Mesodermal cell (in vitro differentiated cells): ENCODE results near the gene CERS6.

Source experiments
- H3K27ac ChIP-seq: 2 replicates; pipeline ENCODE4 v1.7.0; 2013; ENCODE audit warnings: mild to moderate bottlenecking, low read depth, low read length, moderate library complexity; ENCODE audit not compliant: severe bottlenecking
- H3K36me3 ChIP-seq: 2 replicates; pipeline ENCODE4 v1.7.1; 2013; ENCODE audit warnings: mild to moderate bottlenecking, low read length, moderate library complexity; ENCODE audit not compliant: control insufficient read depth, insufficient read depth
- H3K4me1 ChIP-seq: one replicate; pipeline ENCODE4 v1.7.1; 2013; ENCODE audit warnings: mild to moderate bottlenecking, low read length; ENCODE audit not compliant: insufficient read depth, control insufficient read depth, poor library complexity, severe bottlenecking
- H3K4me3 ChIP-seq: 2 replicates; pipeline ENCODE4 v1.7.0; 2013; ENCODE audit warnings: low read length, control low read depth, mild to moderate bottlenecking; ENCODE audit not compliant: insufficient read depth, poor library complexity, severe bottlenecking; ENCODE audit errors: extremely low read depth
- H3K9me3 ChIP-seq: 2 replicates; pipeline ENCODE4 v1.7.1; 2013; ENCODE audit warnings: mild to moderate bottlenecking, low read length, moderate library complexity; ENCODE audit not compliant: control insufficient read depth
- WGBS, 2 experiments: methylation state at CpG; one replicate each; pipeline ENCODE4 v1.1.5; 2013; ENCODE audit warnings: missing lambda C conversion rate in 2 of 2; ENCODE audit not compliant: insufficient coverage in 2 of 2; 5-methylcytosine and 5-hydroxymethylcytosine counted together

CERS6 gene

DNA sequence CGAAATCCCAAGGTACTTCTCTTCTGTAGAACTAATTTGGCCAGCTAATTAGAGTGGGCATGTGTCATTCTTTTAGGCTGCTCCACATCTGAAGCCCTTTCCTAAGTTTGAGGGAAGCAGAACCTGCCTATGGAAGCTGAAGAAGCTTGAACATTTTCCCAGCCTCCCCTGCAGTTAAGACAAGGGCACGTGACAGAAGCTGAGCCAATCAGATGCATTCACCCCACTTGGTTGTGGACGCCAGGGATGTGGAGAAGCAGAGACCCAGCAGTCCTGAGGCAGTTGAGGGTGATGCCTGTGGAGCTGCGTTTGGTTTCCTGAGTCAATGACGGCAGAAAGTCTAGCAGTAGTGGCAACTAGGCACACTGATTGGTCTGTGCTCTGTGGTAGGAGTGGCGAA is 26.1 kb upstream of the CERS6 start:
- Histone ChIP-seq H3K36me3 (no peaks in the 10 kb centered on the region), H3K9me3 (no peaks in the 10 kb centered on the region), H3K27ac (no peak overlapping the region), H3K4me3 (no peak overlapping the region), H3K4me1 (peaks cover 8% of the 10 kb centered on the region)
- WGBS, 2 experiments, result 83 to 90% methylated on average over 4 to 5 of the region's 6 CpGs

DNA sequence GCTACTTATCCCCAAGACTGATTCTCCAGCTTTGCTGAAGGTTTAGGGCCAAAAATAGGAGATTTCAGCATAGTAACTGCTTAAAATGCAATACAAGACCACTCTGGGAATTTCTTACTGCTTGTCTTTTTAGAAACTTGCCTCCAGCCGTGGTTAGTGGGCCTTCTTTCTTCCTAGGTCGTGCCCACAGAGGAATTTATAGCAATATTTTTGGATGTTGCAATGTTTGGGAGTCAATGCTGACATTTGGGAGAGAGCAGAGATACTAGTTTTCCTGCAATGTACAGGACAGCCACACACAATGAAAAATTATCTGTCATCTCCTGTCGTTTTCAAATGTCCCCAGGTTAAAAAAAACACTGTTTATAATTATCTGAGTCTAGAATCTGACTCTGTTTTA is 25.6 kb upstream of the CERS6 start:
- Histone ChIP-seq H3K4me1 (peaks cover 8% of the 10 kb centered on the region), H3K27ac (no peak overlapping the region), H3K4me3 (no peak overlapping the region), H3K36me3 (no peaks in the 10 kb centered on the region), H3K9me3 (no peaks in the 10 kb centered on the region)
- WGBS, 2 experiments, result 100% methylated on average over 1 of the region's 3 CpGs; no CpG with 5 or more reads in 1 of the 2 experiments

DNA sequence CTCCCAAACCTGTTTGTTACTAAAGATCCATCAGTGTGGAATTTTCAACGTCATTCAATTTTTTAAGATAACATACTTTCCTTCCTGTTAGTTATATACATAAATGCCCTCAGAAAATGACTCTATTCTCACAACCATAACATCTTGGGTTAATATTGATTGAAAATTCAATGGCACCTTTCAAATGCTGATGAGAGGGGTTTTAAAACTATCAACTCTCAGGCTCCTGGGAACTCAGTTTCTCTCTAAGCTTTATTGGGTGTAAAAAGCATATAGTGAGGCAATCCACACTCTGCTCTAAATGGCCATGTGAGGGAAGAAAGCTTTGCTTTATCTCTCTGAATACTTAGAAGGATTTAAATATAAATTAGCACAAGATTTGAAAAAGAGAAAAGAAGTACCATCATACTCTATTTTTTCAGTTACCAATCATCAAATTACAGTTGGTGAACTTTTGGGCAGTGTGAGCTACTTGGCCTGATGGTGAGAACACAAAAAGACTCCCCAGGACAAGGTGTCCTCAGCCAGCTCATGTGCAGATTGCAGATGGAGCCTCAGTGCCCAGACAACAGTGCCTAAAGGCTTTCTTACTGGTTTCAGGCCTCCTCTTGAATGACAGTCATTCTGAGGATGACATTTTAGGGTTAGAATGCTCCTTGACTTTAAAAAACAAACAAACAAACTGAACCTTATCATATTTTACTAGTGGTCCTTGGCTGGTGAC is 24.6 kb upstream of the CERS6 start:
- Histone ChIP-seq H3K36me3 (no peaks in the 10 kb centered on the region), H3K4me1 (peaks cover 8% of the 10 kb centered on the region), H3K27ac (no peak overlapping the region), H3K4me3 (no peak overlapping the region), H3K9me3 (no peaks in the 10 kb centered on the region)
- 100% methylated on average over 1 of the region's 1 CpG; no CpG with 5 or more reads in 1 of the 2 experiments for WGBS, 2 experiments

DNA sequence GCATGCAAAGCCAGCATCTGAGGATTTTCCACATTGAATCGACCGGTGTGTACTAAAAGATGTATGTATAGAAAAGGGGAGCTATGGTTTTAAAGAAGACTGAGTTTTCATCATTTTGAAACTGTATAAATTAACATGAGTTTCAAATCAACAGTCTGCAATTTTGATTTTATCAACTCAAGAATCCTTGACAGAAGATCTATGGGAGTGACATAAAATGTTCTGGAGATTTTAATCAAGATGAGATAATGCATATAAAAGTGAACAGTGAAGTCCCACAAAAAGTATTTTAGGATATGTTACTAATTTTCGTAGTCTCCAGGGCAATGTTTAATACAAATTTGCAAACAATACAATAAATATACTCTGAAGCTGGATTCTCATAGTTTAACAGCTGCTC is 24.0 kb upstream of the CERS6 start:
- no peak overlapping the region for H3K4me3 ChIP-seq
- peaks cover 6% of the 10 kb centered on the region for H3K4me1 ChIP-seq
- no peaks in the 10 kb centered on the region for H3K36me3 ChIP-seq
- no peaks in the 10 kb centered on the region for H3K9me3 ChIP-seq
- WGBS, 2 experiments, result no CpG with 5 or more reads among the region's 3 CpGs
- no peak overlapping the region for H3K27ac ChIP-seq

DNA sequence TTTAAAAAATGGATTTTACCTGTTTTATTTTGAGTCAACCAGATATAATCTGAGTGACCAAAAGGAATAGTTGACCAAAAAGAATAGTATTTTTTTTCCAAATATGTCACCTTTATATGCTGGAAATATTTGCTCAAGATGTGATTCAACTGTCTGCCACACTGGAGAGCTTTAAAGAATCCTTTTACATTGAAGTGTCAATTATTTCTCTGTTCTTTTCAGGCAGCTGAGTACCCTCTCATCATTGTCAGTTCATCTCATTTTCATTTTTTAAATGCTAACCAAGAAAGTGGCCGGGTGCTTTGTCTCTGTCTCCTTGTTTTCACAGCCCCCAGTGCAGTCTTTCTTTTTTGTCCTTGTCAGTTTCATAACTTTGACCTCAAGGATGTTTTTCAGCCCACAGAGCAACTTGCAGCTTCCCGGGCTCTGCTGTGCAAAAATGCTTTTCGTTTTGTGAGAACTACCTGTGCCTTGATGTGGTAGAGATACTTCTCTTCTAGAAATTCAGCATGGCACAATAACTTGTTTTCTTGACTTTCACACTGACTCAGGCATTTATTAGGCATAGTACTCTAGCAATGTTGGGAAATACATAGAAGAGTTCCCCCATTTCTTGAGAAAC is 23.4 kb upstream of the CERS6 start:
- no peak overlapping the region for H3K27ac ChIP-seq
- H3K36me3 ChIP-seq, result no peaks in the 10 kb centered on the region
- 72 to 77% methylated on average over 1 to 3 of the region's 3 CpGs for WGBS, 2 experiments
- H3K9me3 ChIP-seq, result no peaks in the 10 kb centered on the region
- no peak overlapping the region for H3K4me3 ChIP-seq
- H3K4me1 ChIP-seq, result peaks cover under 1% of the 10 kb centered on the region

DNA sequence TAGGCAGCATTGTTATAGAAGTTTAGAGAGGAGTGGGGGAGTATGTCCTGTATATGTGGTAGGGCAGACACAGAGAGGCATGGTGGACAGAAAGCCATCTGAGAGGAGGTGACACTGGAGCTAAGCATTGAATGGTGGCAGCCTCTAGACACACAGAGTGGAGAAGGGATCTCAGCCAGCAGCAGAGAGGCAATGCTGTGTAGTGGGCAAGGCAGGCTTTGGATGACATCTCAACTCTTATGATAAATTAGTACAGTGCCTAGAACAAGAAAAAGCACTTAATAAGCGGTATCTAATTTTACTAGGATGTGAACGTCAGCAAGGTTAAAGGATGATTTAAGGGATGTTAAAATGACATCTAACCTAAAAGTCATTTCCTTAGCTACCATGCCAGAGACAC is 22.5 kb upstream of the CERS6 start:
- no peak overlapping the region for H3K4me3 ChIP-seq
- no peak overlapping the region for H3K27ac ChIP-seq
- no peaks in the 10 kb centered on the region for H3K4me1 ChIP-seq
- H3K36me3 ChIP-seq, result no peaks in the 10 kb centered on the region
- WGBS, 2 experiments, result no CpG with 5 or more reads among the region's 2 CpGs
- no peaks in the 10 kb centered on the region for H3K9me3 ChIP-seq

DNA sequence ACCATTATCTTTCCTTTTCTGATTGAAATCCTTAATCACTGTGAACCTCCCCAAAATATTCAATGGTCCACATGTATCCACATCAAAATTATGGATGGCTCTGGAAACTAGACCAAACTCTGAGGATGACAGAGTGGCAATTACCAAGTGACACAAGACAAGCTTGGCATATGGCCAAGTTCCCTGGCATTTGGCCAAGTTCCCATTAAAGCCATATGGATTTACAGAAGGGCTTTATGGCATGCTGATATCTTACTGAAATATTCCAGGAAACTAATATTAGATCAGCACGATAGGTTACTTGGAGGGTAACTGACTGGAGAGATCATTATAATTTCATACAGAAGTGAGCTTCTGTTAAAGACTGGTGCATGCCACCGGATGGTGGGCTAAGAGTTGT is 21.9 kb upstream of the CERS6 start:
- H3K27ac ChIP-seq, result no peak overlapping the region
- WGBS, 2 experiments, result no CpG with 5 or more reads among the region's 2 CpGs
- no peaks in the 10 kb centered on the region for H3K36me3 ChIP-seq
- no peak overlapping the region for H3K4me3 ChIP-seq
- H3K4me1 ChIP-seq, result no peaks in the 10 kb centered on the region
- no peaks in the 10 kb centered on the region for H3K9me3 ChIP-seq

DNA sequence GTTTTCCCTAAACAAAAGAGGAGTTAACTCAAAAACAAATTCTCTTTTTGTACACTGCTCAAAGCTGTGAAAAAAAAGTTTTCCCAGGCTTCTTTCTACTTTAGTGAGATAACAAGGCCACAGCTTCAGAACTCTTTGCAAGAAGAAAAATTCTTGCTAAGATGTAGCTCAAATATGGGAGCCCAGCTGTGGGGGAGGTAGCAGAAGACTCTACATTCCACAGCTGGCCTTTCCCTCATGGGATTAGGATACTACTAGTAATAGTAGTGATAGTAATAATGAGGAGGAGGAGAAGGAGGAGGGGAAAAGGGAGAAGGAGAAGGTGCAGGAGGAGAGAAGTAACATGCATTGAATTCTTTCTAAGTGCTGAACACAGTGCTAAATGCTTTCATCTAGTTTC is 19.2 kb upstream of the CERS6 start:
- no peaks in the 10 kb centered on the region for H3K36me3 ChIP-seq
- no peak overlapping the region for H3K4me3 ChIP-seq
- H3K27ac ChIP-seq, result no peak overlapping the region
- H3K4me1 ChIP-seq, result no peaks in the 10 kb centered on the region
- H3K9me3 ChIP-seq, result no peaks in the 10 kb centered on the region

DNA sequence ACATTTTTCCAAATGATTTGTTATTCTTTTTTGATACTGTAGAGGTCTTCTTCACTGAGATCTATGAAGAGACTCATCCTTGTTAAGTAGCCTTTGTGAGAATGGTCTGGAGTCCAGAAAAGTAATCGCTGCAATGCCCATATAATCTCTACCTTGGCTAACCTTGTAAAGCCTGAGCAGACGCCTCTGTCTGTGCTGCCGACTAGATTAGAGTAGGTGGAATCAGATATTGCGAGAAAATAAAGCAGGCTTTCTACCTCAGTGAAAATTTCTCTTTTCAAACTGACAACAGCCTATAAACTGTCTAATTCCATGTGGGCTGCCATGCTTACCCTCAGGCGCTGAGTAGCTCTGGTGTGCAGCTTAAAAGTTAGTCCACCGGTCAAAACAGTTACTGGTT is 17.5 kb upstream of the CERS6 start:
- H3K36me3 ChIP-seq, result no peaks in the 10 kb centered on the region
- no peak overlapping the region for H3K27ac ChIP-seq
- 100% methylated on average over 1 of the region's 6 CpGs; no CpG with 5 or more reads in 1 of the 2 experiments for WGBS, 2 experiments
- H3K9me3 ChIP-seq, result no peaks in the 10 kb centered on the region
- H3K4me3 ChIP-seq, result no peak overlapping the region
- no peaks in the 10 kb centered on the region for H3K4me1 ChIP-seq

DNA sequence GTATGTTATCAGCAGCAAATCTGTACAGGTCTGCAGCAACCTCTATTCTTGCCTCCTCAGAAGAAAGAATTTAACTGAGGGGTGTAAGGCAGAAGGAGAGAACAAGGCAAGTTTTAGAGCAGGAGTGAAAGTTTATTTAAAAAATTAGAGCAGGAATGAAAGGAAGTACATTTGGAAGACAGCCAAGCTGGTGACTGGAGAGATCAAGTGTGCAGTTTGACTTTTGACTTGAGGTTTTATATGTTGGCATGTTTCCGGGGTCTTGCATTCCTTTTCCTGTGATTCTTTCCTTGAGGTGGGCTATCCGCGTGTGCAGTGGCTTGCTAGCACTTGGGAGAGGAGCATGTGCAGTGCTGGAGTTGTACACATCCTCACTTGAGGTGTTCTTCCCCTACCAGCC is 16.5 kb upstream of the CERS6 start:
- no peaks in the 10 kb centered on the region for H3K36me3 ChIP-seq
- H3K4me3 ChIP-seq, result no peak overlapping the region
- no peak overlapping the region for H3K27ac ChIP-seq
- peaks cover 3% of the 10 kb centered on the region for H3K9me3 ChIP-seq
- WGBS, 2 experiments, result 89 to 100% methylated on average over 1 of the region's 3 CpGs
- H3K4me1 ChIP-seq, result no peaks in the 10 kb centered on the region

DNA sequence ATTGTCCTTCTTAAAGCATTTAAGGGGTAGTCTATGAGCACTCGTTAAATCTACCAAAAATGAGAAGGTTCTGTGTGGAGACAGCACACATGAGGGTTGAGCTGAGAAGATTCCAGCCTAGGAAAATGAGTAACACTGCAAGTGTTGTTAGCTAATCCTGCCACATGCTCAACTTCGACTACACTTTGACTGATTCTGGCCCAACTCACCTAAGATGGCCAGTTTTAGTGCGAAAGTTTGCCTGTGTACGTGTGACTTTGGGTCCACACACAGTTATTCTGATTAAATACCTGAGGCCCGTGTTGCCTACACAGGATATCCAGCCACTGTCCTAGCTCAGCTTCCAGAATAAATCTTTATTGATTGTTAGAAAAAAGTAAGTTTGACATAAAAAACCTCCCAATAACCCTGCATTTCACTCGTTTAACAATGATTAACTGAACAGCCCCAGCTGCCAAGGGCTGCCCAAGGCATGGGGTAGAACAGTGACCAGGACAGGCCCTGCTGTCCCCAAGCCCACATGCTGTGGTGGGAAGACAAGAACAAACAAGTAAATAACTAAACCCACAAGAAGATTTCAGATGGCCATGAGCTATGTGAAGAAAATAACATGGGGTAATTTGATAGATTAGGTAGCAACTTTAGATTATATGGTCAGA is 14.7 kb upstream of the CERS6 start:
- H3K4me3 ChIP-seq, result no peak overlapping the region
- H3K9me3 ChIP-seq, result peaks cover 12% of the 10 kb centered on the region
- H3K4me1 ChIP-seq, result no peaks in the 10 kb centered on the region
- WGBS, 2 experiments, result 88 to 93% methylated on average over 3 to 5 of the region's 6 CpGs
- H3K27ac ChIP-seq, result no peak overlapping the region
- no peaks in the 10 kb centered on the region for H3K36me3 ChIP-seq
